B cell (primary cell): ENCODE data around the gene TBRG4. TPM values are rescaled to one million over a fixed set of nuclear protein-coding genes. Genes with fewer than 3 reads are reported as not detected.

Experiments
- ATAC-seq: fragments of 200-7000 bp; cut with Tn5 transposase; one replicate; pipeline ENCODE4 v1.10.0; 2021; ENCODE audit warnings: low read depth, mild to moderate bottlenecking, moderate number of reproducible peaks, moderate library complexity
- CTCF ChIA-PET: fragments of 350-600 bp; sonication (Branson Sonifier 250); formaldehyde crosslinking; loops from one replicate; lab custom pipeline; 2021; ENCODE audit warnings: antibody characterized with exemption, inconsistent platforms; lab: Charles Lee
- POLR2A ChIA-PET: fragments of 350-600 bp; sonication (Branson Sonifier 250); formaldehyde crosslinking; loops from one replicate; lab custom pipeline; 2021; ENCODE audit warnings: antibody characterized with exemption; lab: Charles Lee
- DNase-seq: peaks from one replicate; pipeline ENCODE4 v3.0.0; 2013
- H2AFZ ChIP-seq: 2 replicates; pipeline ENCODE4 v1.6.1; 2012; ENCODE audit warnings: mild to moderate bottlenecking, low read depth, low read length; ENCODE audit not compliant: insufficient read depth, poor library complexity, severe bottlenecking
- H3K27ac ChIP-seq, 2 donors: 1 replicate in 1 of 2; 2 replicates in 1 of 2; pipeline ENCODE4 v1.5.1; 2012 to 2013; ENCODE audit warnings: low read length in 2 of 2, mild to moderate bottlenecking in 2 of 2, moderate library complexity in 1 of 2
- H3K27me3 ChIP-seq, 4 experiments: fragments of 200-600 bp in 1 of 4; sonication (generic) in 1 of 4; replicated peaks in 1 of 4; 1 replicate in 2 of 4; 2 replicates in 2 of 4; pipeline versions ENCODE4 v1.6.1 to v1.7.0; 2013 to 2016; ENCODE audit warnings: low read length in 3 of 4, mild to moderate bottlenecking in 2 of 4, mixed read lengths in 1 of 4, moderate library complexity in 1 of 4; ENCODE audit not compliant: insufficient read depth in 4 of 4, control insufficient read depth in 3 of 4; ENCODE audit errors: control extremely low read depth in 1 of 4
- H3K36me3 ChIP-seq, 2 experiments: replicated peaks in 1 of 2; 1 replicate in 1 of 2; 2 replicates in 1 of 2; pipeline versions ENCODE4 v1.6.1 to v1.7.1; 2013; ENCODE audit warnings: low read length in 1 of 2; ENCODE audit not compliant: insufficient read depth in 2 of 2, control insufficient read depth in 1 of 2; ENCODE audit errors: control extremely low read depth in 1 of 2, extremely low read depth in 1 of 2
- H3K4me1 ChIP-seq, 2 donors: fragments of 200-600 bp in 1 of 2; sonication (generic) in 1 of 2; 1 replicate in 1 of 2; 2 replicates in 1 of 2; pipeline versions ENCODE4 v1.5.1 to v1.6.1; 2013 to 2017; ENCODE audit warnings: low read length in 2 of 2; ENCODE audit not compliant: control insufficient read depth in 2 of 2, insufficient read depth in 2 of 2
- H3K4me2 ChIP-seq: replicated peaks from 2 replicates; pipeline ENCODE3; 2012; ENCODE audit warnings: mild to moderate bottlenecking, low read depth, low read length; ENCODE audit not compliant: poor library complexity, severe bottlenecking
- H3K4me3 ChIP-seq, 5 experiments: fragments of 200-600 bp in 1 of 5; sonication (generic) in 1 of 5; 1 replicate in 3 of 5; 2 replicates in 2 of 5; pipeline versions ENCODE4 v1.5.1 to v1.7.0; 2011 to 2016; ENCODE audit warnings: low read length in 4 of 5, mild to moderate bottlenecking in 4 of 5, low read depth in 2 of 5, control low read depth in 1 of 5, moderate library complexity in 1 of 5; ENCODE audit not compliant: insufficient read depth in 1 of 5; ENCODE audit errors: control extremely low read depth in 1 of 5, extremely low read depth in 1 of 5
- H3K79me2 ChIP-seq: fragments of 200-600 bp; sonication (generic); one replicate; pipeline ENCODE4 v1.6.0; 2016; ENCODE audit warnings: low read length; ENCODE audit not compliant: control insufficient read depth, insufficient read depth
- H3K9ac ChIP-seq: fragments of 200-600 bp; sonication (generic); 2 replicates; pipeline ENCODE4 v1.6.1; 2017; ENCODE audit warnings: mild to moderate bottlenecking, low read length, moderate library complexity
- H3K9me3 ChIP-seq, 3 donors: one replicate each; pipeline versions ENCODE4 v1.6.1 to v1.7.1; 2013; ENCODE audit warnings: low read length in 2 of 3; ENCODE audit not compliant: control insufficient read depth in 2 of 3, insufficient read depth in 1 of 3; ENCODE audit errors: control extremely low read depth in 1 of 3
- H4K20me1 ChIP-seq: 2 replicates; pipeline ENCODE4 v1.6.0; 2012; ENCODE audit warnings: mild to moderate bottlenecking, low read length; ENCODE audit not compliant: insufficient read depth, control insufficient read depth, poor library complexity, severe bottlenecking
- H3K27ac Mint-ChIP-seq: one replicate; pipeline ENCODE4 v1.8.0; 2021; ENCODE audit warnings: mixed read lengths
- H3K27me3 Mint-ChIP-seq: one replicate; pipeline ENCODE4 v1.8.0; 2021; ENCODE audit warnings: mixed read lengths
- H3K4me1 Mint-ChIP-seq: one replicate; pipeline ENCODE4 v1.8.0; 2021; ENCODE audit warnings: mixed read lengths
- H3K4me3 Mint-ChIP-seq: one replicate; pipeline ENCODE4 v1.8.0; 2021; ENCODE audit warnings: mixed read lengths
- H3K9me3 Mint-ChIP-seq: one replicate; pipeline ENCODE4 v1.8.0; 2022; ENCODE audit warnings: mixed read lengths; ENCODE audit not compliant: insufficient read depth
- EZH2 ChIP-seq: IDR thresholded peaks from 2 replicates; pipeline ENCODE4 v1.6.1; 2012; ENCODE audit warnings: borderline replicate concordance, low read depth, mild to moderate bottlenecking, moderate library complexity, low read length; ENCODE audit not compliant: insufficient read depth, poor library complexity, severe bottlenecking
- WGBS: methylation state at CpG from one replicate; pipeline ENCODE4 v1.1.5; 2013; ENCODE audit warnings: missing lambda C conversion rate; ENCODE audit not compliant: insufficient coverage; 5-methylcytosine and 5-hydroxymethylcytosine counted together
- intact Hi-C: fragments of 100-400 bp; cut with micrococcal nuclease; formaldehyde crosslinking; loops from one replicate; pipeline ENCODE4 v1.10.0; 2022
- polyA plus RNA-seq: library from polyadenylated mRNA; depleted of rRNA; stranded (reverse); fragments of >200 nt; gene quantifications from 2 replicates; pipeline ENCODE4 v1.2.3, GENCODE V29; 2012
- total RNA-seq, 2 donors: library from RNA; stranded (reverse); fragments of 120-200 nt in 1 of 2; gene quantifications; 1 replicate in 1 of 2; 2 replicates in 1 of 2; pipeline versions ENCODE4 v1.2.3 to v1.2.4, GENCODE V29; 2013 to 2022
- TF ChIP-seq, protein P1 (sequence below): fragments of 200-600 bp; IDR thresholded peaks from one replicate; pipeline ENCODE4 v1.8.0; 2022; ENCODE audit warnings: antibody characterized with exemption, mild to moderate bottlenecking

TBRG4 gene
- total and polyA plus RNA-seq, 2 donors (not counting 1 experiment from before 2014, with no cell fraction given), result 92.8 to 111 TPM

DNA sequence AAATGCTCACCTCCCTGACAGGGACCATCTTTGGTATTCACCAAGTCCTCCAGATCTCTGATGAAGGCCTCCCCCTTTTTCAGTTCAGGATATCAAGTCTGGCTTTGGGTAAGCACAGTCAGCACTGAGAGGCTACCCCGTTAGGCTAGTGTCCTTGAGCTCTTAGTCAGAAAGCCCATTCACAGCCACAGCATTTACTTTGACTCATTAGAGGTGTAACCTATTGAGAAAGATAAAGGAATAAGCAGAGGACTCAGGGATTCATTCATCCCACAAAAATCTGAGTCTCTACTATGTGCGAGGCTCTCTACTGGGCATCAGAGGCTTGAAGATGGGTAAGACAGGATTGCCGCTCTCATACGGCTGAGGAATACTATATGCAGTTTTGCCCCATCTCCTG, 32.1 kb upstream of the TBRG4 start:
- Histone ChIP-seq H3K4me1 (peaks cover 3 to 8% of the 10 kb centered on the region in 2 donors), H3K79me2 (no peaks in the 10 kb centered on the region), H3K4me3 (no peak overlapping the region), H3K9me3 (no peaks in the 10 kb centered on the region), H3K27ac (no peak overlapping the region), H2AFZ (no peak overlapping the region), H3K4me2 (no peak overlapping the region), H3K9ac (no peak overlapping the region), H3K36me3 (no peaks in the 10 kb centered on the region), H3K27me3 (peaks cover 0 to 18% (median 2%) of the 10 kb centered on the region in 4 experiments), H4K20me1 (no peaks in the 10 kb centered on the region)
- ChIA-PET CTCF (no interaction called here), POLR2A (no interaction called here)
- ATAC-seq (no peak), DNase-seq (no peak)
- TF ChIP-seq, protein P1, sequence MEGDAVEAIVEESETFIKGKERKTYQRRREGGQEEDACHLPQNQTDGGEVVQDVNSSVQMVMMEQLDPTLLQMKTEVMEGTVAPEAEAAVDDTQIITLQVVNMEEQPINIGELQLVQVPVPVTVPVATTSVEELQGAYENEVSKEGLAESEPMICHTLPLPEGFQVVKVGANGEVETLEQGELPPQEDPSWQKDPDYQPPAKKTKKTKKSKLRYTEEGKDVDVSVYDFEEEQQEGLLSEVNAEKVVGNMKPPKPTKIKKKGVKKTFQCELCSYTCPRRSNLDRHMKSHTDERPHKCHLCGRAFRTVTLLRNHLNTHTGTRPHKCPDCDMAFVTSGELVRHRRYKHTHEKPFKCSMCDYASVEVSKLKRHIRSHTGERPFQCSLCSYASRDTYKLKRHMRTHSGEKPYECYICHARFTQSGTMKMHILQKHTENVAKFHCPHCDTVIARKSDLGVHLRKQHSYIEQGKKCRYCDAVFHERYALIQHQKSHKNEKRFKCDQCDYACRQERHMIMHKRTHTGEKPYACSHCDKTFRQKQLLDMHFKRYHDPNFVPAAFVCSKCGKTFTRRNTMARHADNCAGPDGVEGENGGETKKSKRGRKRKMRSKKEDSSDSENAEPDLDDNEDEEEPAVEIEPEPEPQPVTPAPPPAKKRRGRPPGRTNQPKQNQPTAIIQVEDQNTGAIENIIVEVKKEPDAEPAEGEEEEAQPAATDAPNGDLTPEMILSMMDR, result no peak
- no peak for TF ChIP-seq EZH2
- 100% methylated on average over 3 of the region's 4 CpGs for WGBS
- intact Hi-C loops, result no loop called here
- Mint-ChIP-seq H3K27ac (no peak overlapping the region), H3K4me1 (peaks cover 9% of the 10 kb centered on the region), H3K9me3 (no peaks in the 10 kb centered on the region), H3K27me3 (peaks cover 26% of the 10 kb centered on the region), H3K4me3 (no peak overlapping the region)

DNA sequence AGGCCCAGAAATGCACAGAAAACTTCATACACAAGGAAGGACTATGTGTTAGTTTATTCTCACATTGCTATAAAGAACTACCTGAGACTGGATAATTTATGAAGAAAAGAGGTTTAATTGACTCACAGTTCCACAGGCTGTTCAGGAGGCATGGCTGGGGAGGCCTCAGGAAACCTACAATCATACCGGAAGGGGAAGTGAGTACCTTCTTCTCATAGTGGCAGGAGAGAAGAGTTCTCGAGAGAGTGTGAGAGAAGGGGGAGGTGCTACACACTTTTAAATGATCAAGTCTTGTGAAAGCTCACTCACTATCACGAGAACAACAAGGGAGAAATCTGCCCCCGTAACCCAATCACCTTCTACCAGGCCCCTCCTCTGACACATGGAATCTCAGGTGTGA, 29.3 kb upstream of the TBRG4 start:
- peaks cover 16% of the 10 kb centered on the region for H3K27me3 Mint-ChIP-seq
- no peak for DNase-seq
- no peak for ATAC-seq
- H3K4me1 Mint-ChIP-seq, result peaks cover 15% of the 10 kb centered on the region
- no peak overlapping the region for H3K4me3 Mint-ChIP-seq
- Histone ChIP-seq H3K27me3 (peaks cover 0 to 10% (median 0%) of the 10 kb centered on the region in 4 experiments), H3K9ac (no peak overlapping the region), H3K79me2 (no peaks in the 10 kb centered on the region), H3K27ac (no peak overlapping the region), H3K4me1 (peaks cover 5 to 18% of the 10 kb centered on the region in 2 donors), H3K9me3 (no peaks in the 10 kb centered on the region), H3K4me2 (no peak overlapping the region), H3K4me3 (no peak overlapping the region), H2AFZ (peak overlapping the region; percentile 25), H3K36me3 (no peaks in the 10 kb centered on the region), H4K20me1 (no peaks in the 10 kb centered on the region)
- WGBS, result 100% methylated on average over 1 of the region's 4 CpGs
- POLR2A ChIA-PET, result no interaction called here
- CTCF ChIA-PET, result interaction anchor here (1.3 kb wide), 1 partner anchor 284 kb away, joined by 3 read pairs; no protein-coding TSS in a partner anchor
- intact Hi-C loops, result no loop called here
- no peak overlapping the region for H3K27ac Mint-ChIP-seq
- H3K9me3 Mint-ChIP-seq, result no peaks in the 10 kb centered on the region
- TF ChIP-seq, protein P1, result no peak
- no peak for TF ChIP-seq EZH2
